ENCODE measurements around the gene MAGEA9B. TPM values are rescaled to one million over a fixed set of nuclear protein-coding genes. Genes with fewer than 3 reads are reported as not detected.
A peak's percentile ranks its signal among the peaks of the same experiment; 100 is the strongest.
"Not testable (repeated sequence)": the region's sequence is repeated elsewhere in the genome, so short reads cannot be mapped to it uniquely, and the experiment has no call there.

Gene MAGEA9B
- not detected for polyA plus RNA-seq (2013, experiment 1 of 2; ENCODE audit: insufficient read length)
- polyA plus RNA-seq (2013, experiment 2 of 2; ENCODE audit: insufficient read length) = not detected

DNA sequence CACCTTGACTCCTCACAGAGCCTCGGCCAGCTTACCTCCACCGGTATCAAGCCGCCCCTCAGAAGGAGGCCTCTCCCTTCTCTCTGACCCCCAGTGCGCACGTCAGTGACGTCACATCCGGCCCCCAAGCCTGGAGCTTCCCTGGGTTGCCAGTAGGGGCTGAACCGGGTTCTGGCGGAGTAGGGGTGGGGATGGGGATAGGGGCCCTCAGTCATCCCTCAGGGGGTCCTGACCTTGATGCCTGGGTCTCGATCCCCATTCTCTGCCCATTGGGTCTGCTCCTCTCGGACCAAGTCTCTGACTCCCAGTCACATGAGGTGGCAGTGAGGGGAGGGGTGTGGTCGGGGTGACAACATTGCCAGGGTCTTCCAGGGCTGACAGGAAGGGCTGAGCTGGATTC is at the start of gene MAGEA9B:
Gene MAGEA9B, minus strand, starts transcription at position 101 of the 400 bp plus-strand sequence. CDS start 4,280 bp downstream, outside the sequence.
- DNase-seq = not testable (repeated sequence)

- DNase-seq = no peak
Measured at GRCh38 chrX:149633511-149633910, 46.3 kb upstream of the MAGEA9B start.

DNA sequence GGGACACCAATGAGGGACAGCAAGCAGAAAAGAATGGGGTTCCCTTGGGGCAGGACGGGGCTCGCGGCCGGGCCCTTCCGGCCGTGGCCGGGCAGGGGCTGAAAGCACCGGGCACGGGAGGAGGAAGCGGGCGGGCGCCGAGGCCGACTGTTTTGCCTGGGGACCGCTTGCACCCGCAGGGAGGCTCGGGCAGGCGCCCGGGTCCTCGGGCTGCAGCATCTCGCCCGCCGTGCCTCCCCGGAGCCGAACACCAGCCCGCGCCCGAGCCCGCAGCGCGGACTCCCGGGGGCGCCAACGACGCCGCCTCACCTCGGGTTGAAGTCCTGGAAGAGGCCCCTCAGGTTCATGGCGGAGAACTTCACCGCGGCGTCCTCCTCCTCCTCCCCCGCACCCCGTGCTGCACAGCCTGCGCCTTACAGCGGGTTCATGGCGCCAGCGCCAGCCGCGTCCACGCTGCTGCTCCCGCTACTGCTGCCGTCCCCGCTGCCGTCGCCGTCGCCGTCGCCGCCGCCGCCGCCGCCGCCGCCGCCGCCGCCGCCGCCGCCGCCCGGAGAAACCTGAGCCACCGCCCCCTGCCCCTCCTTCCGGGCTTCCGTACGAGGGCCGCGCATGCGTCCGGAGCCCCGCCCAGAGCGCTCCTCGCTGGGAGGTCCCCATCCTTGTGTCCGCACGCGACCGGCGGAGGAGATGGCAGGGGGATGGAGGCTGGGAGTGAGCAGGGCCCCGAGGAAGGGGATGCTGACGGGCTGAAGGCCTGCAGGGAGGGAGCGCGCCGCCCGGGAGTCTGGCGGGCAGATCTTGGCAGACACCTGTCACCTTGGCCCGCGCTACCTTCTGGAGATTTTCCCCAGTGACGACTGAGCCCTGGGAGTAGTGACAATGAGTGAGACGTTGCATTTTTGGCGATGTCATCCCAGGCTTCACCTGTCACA is 44.2 kb upstream of the MAGEA9B start, which contains the start of gene TMEM185A:
Gene TMEM185A, minus strand, starts transcription at position 559 of the 932 bp plus-strand sequence. Its CDS starts 212 bp downstream, at position 347.
- peak; percentile 68 for DNase-seq

DNA sequence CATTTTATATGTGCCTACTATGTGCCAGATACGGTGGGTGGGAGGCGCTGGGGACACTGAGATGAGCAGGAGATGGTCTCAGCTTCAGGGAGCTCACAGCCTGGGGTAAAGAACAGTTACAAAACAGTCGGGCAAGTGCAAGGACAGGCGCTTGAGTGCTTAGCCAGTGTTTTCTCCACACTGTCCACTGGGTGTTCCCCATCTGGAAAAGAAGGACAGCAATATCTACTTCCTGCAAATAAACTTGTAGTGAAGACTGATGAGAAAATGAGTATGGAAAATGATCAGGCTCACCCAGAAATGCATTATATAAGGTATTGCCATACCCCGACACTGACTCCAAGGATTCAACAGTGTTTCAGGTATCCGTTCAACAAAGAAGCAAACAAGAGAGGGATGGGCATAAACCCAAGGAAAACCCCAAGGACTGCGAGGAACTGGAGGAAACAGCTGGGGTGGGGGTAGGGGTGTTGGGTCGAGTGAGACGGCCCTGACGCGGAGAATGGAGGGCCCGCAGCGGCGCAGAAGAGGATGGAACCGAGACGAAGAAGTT is 43.5 kb upstream of the MAGEA9B start:
- DNase-seq = peak; percentile 43

- no peak for DNase-seq
Measured at GRCh38 chrX:149629730-149630387, 42.6 kb upstream of the MAGEA9B start.

- DNase-seq = no peak
Measured at GRCh38 chrX:149628768-149629167, 41.5 kb upstream of the MAGEA9B start.

DNA sequence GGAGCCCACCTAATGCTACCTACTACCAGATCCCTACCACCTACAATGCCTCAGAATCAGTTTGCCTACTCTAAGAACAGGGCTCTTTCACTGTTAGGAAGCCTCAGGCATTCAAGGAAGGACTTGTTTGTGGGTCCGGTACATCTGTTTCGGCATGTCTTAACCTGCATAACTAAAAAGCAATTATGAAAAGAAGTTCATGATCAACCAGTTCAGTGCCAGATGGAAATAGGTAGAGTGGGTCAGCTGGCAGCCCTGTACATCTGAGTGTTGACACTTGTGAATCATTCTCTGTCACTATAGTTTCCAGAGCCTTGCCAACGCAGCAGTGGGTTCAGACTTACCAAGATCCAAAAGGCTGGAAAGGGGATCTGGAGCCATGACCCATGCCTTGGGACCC is 41.0 kb upstream of the MAGEA9B start:
- no peak for DNase-seq

DNA sequence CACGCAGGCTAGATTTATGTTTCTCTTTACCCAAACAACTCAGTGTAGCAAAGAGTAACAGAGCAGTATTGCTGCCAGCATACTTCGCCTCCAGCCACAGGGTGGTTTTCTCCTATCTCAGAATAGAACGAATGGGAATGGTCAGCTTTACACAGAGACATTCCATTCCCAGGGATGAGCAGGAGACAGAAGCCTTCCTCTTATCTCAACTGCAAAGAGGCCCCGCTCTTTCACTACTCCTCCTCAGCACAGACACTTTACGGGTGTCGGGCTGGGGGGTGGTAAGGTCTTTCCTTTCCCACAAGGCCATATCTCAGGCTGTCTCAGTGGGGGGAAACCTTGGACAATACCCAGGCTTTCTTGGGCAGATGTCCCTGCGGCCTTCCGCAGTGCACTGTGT is 39.6 kb upstream of the MAGEA9B start:
- not testable (repeated sequence) for DNase-seq

- not testable (repeated sequence) for DNase-seq
Measured at GRCh38 chrX:149619662-149620061, 32.4 kb upstream of the MAGEA9B start.

DNA sequence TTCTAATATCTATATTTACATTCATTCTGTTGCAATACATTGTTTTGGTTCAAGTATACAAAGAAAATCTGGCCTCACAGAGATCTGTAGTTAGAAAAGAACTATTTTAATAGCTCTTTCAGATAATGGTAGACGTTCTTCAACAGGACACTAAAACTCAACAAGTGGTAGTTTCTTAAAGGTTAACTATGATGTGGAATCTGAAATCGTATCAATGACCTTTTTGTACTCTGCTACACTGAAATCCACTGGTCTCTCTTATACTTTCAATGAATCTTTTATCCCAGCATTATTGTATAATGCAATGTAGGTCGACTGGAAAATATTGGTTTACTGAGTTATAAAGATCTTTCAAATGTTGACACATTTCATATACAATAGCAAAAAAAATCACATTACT is 31.6 kb upstream of the MAGEA9B start:
- no peak for DNase-seq

GRCh38 chrX:149611623-149612175 is 24.4 kb upstream of the MAGEA9B start:
- DNase-seq = no peak

GRCh38 chrX:149610511-149610910 is 23.3 kb upstream of the MAGEA9B start:
- no peak for DNase-seq

DNA sequence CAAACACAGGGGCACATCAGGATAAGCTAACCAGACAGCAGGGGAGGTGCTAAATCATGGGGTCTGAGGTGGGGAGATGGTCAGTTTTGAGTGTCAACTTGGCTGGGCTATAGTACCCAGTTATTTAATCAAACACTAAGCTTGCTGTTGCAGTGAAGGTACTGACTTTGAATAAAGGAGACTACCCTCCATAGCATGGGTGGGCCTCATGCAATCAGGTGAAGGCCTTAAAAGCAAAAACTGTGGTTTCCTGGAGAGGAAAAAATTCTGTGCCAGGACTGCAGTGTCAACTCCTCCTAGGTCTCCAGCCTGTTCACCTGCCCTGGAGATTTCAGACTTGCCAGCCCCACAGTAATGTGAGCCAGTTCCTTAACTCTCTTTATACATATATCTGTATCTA is 20.4 kb upstream of the MAGEA9B start:
- DNase-seq = no peak

DNA sequence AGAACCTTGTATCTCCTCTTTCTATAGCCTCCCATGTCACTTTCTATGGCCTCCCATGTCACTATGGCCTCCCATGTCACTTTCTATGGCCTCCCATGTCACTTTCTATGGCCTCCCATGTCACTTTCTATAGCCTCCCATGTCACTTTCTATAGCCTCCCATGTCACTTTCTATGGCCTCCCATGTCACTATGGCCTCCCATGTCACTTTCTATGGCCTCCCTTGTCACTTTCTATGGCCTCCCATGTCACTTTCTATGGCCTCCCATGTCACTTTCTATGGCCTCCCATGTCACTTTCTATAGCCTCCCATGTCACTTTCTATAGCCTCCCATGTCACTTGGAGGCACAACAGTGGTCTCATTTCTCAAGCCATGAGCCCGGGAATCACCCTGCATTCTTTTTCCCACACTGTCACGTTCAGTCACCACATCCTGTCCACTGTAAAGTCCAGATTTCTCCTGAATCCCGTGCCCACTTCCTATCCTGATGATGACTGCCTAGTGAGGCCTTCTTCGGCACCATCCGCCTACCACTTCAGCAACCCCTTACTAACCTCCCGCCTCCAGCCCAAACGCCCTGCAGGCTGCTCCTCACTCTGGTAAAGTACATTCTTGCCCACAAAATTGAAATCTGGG is 18.1 kb upstream of the MAGEA9B start:
- DNase-seq = peak; percentile 47

- not testable (repeated sequence) for DNase-seq
Measured at GRCh38 chrX:149598603-149599002, 11.3 kb upstream of the MAGEA9B start.

GRCh38 chrX:149595943-149596342 is 8.7 kb upstream of the MAGEA9B start:
- DNase-seq = not testable (repeated sequence)

- not testable (repeated sequence) for DNase-seq
Measured at GRCh38 chrX:149595214-149595613, 8.0 kb upstream of the MAGEA9B start, which contains the start of gene HSFX2. TSS of gene HSFX2 (minus strand) at chrX:149595314. CDS start at chrX:149594700, 614 bp downstream.

- not testable (repeated sequence) for DNase-seq
Measured at GRCh38 chrX:149590993-149591392, 3.7 kb upstream of the MAGEA9B start.

GRCh38 chrX:149585631-149586030 is 1.6 kb downstream of the MAGEA9B start:
- DNase-seq = not testable (repeated sequence)

- DNase-seq = not testable (repeated sequence)
Measured at GRCh38 chrX:149573456-149573855, 13.8 kb downstream of the MAGEA9B start.

- DNase-seq = no peak
Measured at GRCh38 chrX:149572743-149573142, 14.5 kb downstream of the MAGEA9B start.

- no peak for DNase-seq
Measured at GRCh38 chrX:149571770-149572169, 15.5 kb downstream of the MAGEA9B start.
